ENCODE measurements around the gene RBMS3.
"Not testable (repeated sequence)": the region's sequence is repeated elsewhere in the genome, so short reads cannot be mapped to it uniquely, and the experiment has no call there.

Gene RBMS3

GRCh38 chr3:29429055-29429679, 148.3 kb downstream of the RBMS3 start:
- DNase-seq (ENCODE audit: low spot score) = no peak

GRCh38 chr3:29430558-29430971, 149.7 kb downstream of the RBMS3 start:
- DNase-seq (ENCODE audit: low spot score) = no peak

GRCh38 chr3:29436612-29437323, 155.9 kb downstream of the RBMS3 start:
- DNase-seq (ENCODE audit: low spot score) = no peak

- DNase-seq (ENCODE audit: low spot score) = no peak
Observed at GRCh38 chr3:29438580-29438979, 157.7 kb downstream of the RBMS3 start.

GRCh38 chr3:29440413-29441305, 159.8 kb downstream of the RBMS3 start:
- DNase-seq (ENCODE audit: low spot score) = peak; percentile 18

- DNase-seq (ENCODE audit: low spot score) = no peak
Observed at GRCh38 chr3:29441422-29441821, 160.6 kb downstream of the RBMS3 start.

- no peak for DNase-seq (ENCODE audit: low spot score)
Observed at GRCh38 chr3:29447946-29448627, 167.2 kb downstream of the RBMS3 start.

- DNase-seq (ENCODE audit: low spot score) = no peak
Observed at GRCh38 chr3:29451920-29452319, 171.0 kb downstream of the RBMS3 start.

GRCh38 chr3:29452934-29453283, 172.0 kb downstream of the RBMS3 start:
- DNase-seq (ENCODE audit: low spot score) = no peak

GRCh38 chr3:29453284-29454001, 172.6 kb downstream of the RBMS3 start:
- peak; percentile 14 for DNase-seq (ENCODE audit: low spot score)

- DNase-seq (ENCODE audit: low spot score) = no peak
Observed at GRCh38 chr3:29454161-29454611, 173.3 kb downstream of the RBMS3 start.

GRCh38 chr3:29456901-29457300, 176.0 kb downstream of the RBMS3 start:
- no peak for DNase-seq (ENCODE audit: low spot score)

GRCh38 chr3:29463304-29463703, 182.4 kb downstream of the RBMS3 start:
- no peak for DNase-seq (ENCODE audit: low spot score)

- DNase-seq (ENCODE audit: low spot score) = peak; percentile 21
Observed at GRCh38 chr3:29465836-29466235, 185.0 kb downstream of the RBMS3 start.

- no peak for DNase-seq (ENCODE audit: low spot score)
Observed at GRCh38 chr3:29466442-29466841, 185.6 kb downstream of the RBMS3 start.

- no peak for DNase-seq (ENCODE audit: low spot score)
Observed at GRCh38 chr3:29468187-29468586, 187.3 kb downstream of the RBMS3 start.

GRCh38 chr3:29473481-29474170, 192.8 kb downstream of the RBMS3 start:
- not testable (repeated sequence) for DNase-seq (ENCODE audit: low spot score)

GRCh38 chr3:29475305-29475840, 194.5 kb downstream of the RBMS3 start:
- DNase-seq (ENCODE audit: low spot score) = no peak

- peak; percentile 65 for DNase-seq (ENCODE audit: low spot score)
Observed at GRCh38 chr3:29475854-29476253, 195.0 kb downstream of the RBMS3 start.

- no peak for DNase-seq (ENCODE audit: low spot score)
Observed at GRCh38 chr3:29478611-29479010, 197.7 kb downstream of the RBMS3 start.

GRCh38 chr3:29481249-29481648, 200.4 kb downstream of the RBMS3 start:
- DNase-seq (ENCODE audit: low spot score) = no peak
